Endodermal cell (in vitro differentiated cells): ENCODE data around the gene AFAP1L2. TPM values are rescaled to one million over a fixed set of nuclear protein-coding genes. Genes with fewer than 3 reads are reported as not detected.

ENCODE experiments used
- DNase-seq: peaks from one replicate; pipeline ENCODE4 v3.0.0-alpha.2; 2017
- H3K27ac ChIP-seq: 2 replicates; pipeline ENCODE4 v1.5.1; 2013; ENCODE audit warnings: mild to moderate bottlenecking, low read depth, low read length, moderate library complexity
- H3K27me3 ChIP-seq: 2 replicates; pipeline ENCODE4 v1.6.1; 2013; ENCODE audit warnings: mild to moderate bottlenecking, low read length, moderate library complexity; ENCODE audit not compliant: insufficient read depth, control insufficient read depth, poor library complexity, severe bottlenecking
- H3K36me3 ChIP-seq: 2 replicates; pipeline ENCODE4 v1.7.0; 2013; ENCODE audit warnings: mild to moderate bottlenecking, low read length, moderate library complexity; ENCODE audit not compliant: control insufficient read depth, insufficient read depth
- H3K4me1 ChIP-seq: one replicate; pipeline ENCODE4 v1.7.0; 2013; ENCODE audit warnings: low read length; ENCODE audit not compliant: control insufficient read depth, insufficient read depth
- H3K4me3 ChIP-seq: 2 replicates; pipeline ENCODE4 v1.5.1; 2013; ENCODE audit warnings: mild to moderate bottlenecking, low read length, moderate library complexity
- H3K9ac ChIP-seq: 2 replicates; pipeline ENCODE4 v1.6.1; 2013; ENCODE audit warnings: mild to moderate bottlenecking, low read length, moderate library complexity; ENCODE audit not compliant: poor library complexity, severe bottlenecking; ENCODE audit errors: extremely low read depth
- H3K9me3 ChIP-seq: 2 replicates; pipeline ENCODE4 v1.6.1; 2013; ENCODE audit warnings: mild to moderate bottlenecking, low read length, moderate library complexity; ENCODE audit not compliant: control insufficient read depth
- H3K27ac Mint-ChIP-seq: 2 replicates; pipeline ENCODE4 v1.8.0; 2020; ENCODE audit warnings: mixed read lengths
- H3K27me3 Mint-ChIP-seq: 2 replicates; pipeline ENCODE4 v1.8.0; 2021; ENCODE audit warnings: mild to moderate bottlenecking, mixed read lengths; ENCODE audit not compliant: insufficient read depth
- H3K36me3 Mint-ChIP-seq: 2 replicates; pipeline ENCODE4 v1.8.0; 2020; ENCODE audit warnings: low read depth, mixed read lengths
- H3K4me1 Mint-ChIP-seq: 2 replicates; pipeline ENCODE4 v1.8.0; 2020; ENCODE audit warnings: mixed read lengths
- H3K4me3 Mint-ChIP-seq: 2 replicates; pipeline ENCODE4 v1.8.0; 2020; ENCODE audit warnings: mild to moderate bottlenecking, moderate library complexity, mixed read lengths
- H3K9me3 Mint-ChIP-seq: 2 replicates; pipeline ENCODE4 v1.8.0; 2020; ENCODE audit warnings: mild to moderate bottlenecking, mixed read lengths
- CTCF ChIP-seq: fragments of 200-600 bp; sonication (generic); conservative IDR thresholded peaks from 2 replicates; pipeline ENCODE4 v1.5.0; 2021; ENCODE audit warnings: antibody characterized with exemption, mild to moderate bottlenecking
- WGBS, 2 experiments: methylation state at CpG; one replicate each; pipeline versions ENCODE4 v1.1.5 to v1.1.7; 2013; ENCODE audit warnings: missing lambda C conversion rate in 2 of 2, mixed read lengths in 1 of 2; ENCODE audit not compliant: insufficient coverage in 1 of 2, insufficient read length in 1 of 2; 5-methylcytosine and 5-hydroxymethylcytosine counted together
- total RNA-seq, 2 donors: library from RNA; stranded (reverse); fragmentation: NEBNext Ultra II Directional in 1 of 2; extraction: Animal tissue kit (Norgen Biotek cat#: 25700) in 1 of 2; gene quantifications; 2 replicates in 1 of 2; 3 replicates in 1 of 2; pipeline ENCODE4 v1.2.1, GENCODE V29; 2021

The AFAP1L2 gene
- total RNA-seq, 2 donors from 2014 or later, result 1.5 to 2.2 TPM

- H3K27me3 Mint-ChIP-seq, result no peaks in the 10 kb centered on the region
- no peaks in the 10 kb centered on the region for H3K9me3 Mint-ChIP-seq
- no peak for DNase-seq
- no peak overlapping the region for H3K27ac Mint-ChIP-seq
- no peak overlapping the region for H3K9ac ChIP-seq
- no peak overlapping the region for H3K27ac ChIP-seq
- H3K9me3 ChIP-seq, result no peaks in the 10 kb centered on the region
- H3K36me3 Mint-ChIP-seq, result no peaks in the 10 kb centered on the region
- peaks cover 2% of the 10 kb centered on the region for H3K4me1 Mint-ChIP-seq
- H3K4me1 ChIP-seq, result no peaks in the 10 kb centered on the region
- no peak overlapping the region for H3K4me3 ChIP-seq
- no peak for TF ChIP-seq CTCF
- H3K27me3 ChIP-seq, result no peaks in the 10 kb centered on the region
- 94 to 95% methylated on average over 4 to 8 of the region's 8 CpGs for WGBS, 2 experiments
- no peaks in the 10 kb centered on the region for H3K36me3 ChIP-seq
- H3K4me3 Mint-ChIP-seq, result no peak overlapping the region
These were observed 124.2 kb downstream of the AFAP1L2 start for GRCh38 chr10:114279901-114280644.

- no peak for DNase-seq
- H3K27me3 ChIP-seq, result no peaks in the 10 kb centered on the region
- H3K9me3 Mint-ChIP-seq, result no peaks in the 10 kb centered on the region
- no peak overlapping the region for H3K27ac ChIP-seq
- TF ChIP-seq CTCF, result no peak
- H3K27ac Mint-ChIP-seq, result no peak overlapping the region
- no peak overlapping the region for H3K9ac ChIP-seq
- no peaks in the 10 kb centered on the region for H3K27me3 Mint-ChIP-seq
- WGBS, 2 experiments, result 80 to 89% methylated on average over 1 to 3 of the region's 4 CpGs
- H3K36me3 ChIP-seq, result no peaks in the 10 kb centered on the region
- no peaks in the 10 kb centered on the region for H3K9me3 ChIP-seq
- no peaks in the 10 kb centered on the region for H3K4me1 Mint-ChIP-seq
- H3K4me1 ChIP-seq, result no peaks in the 10 kb centered on the region
- H3K36me3 Mint-ChIP-seq, result no peaks in the 10 kb centered on the region
- H3K4me3 ChIP-seq, result no peak overlapping the region
- H3K4me3 Mint-ChIP-seq, result no peak overlapping the region
These were observed 125.0 kb downstream of the AFAP1L2 start for GRCh38 chr10:114279289-114279688.

GRCh38 chr10:114278884-114279191 lies 125.5 kb downstream of the AFAP1L2 start:
- Histone ChIP-seq H3K4me3 (no peak overlapping the region), H3K36me3 (no peaks in the 10 kb centered on the region), H3K27me3 (no peaks in the 10 kb centered on the region), H3K4me1 (no peaks in the 10 kb centered on the region), H3K9me3 (no peaks in the 10 kb centered on the region), H3K9ac (no peak overlapping the region), H3K27ac (no peak overlapping the region)
- H3K27ac Mint-ChIP-seq, result no peak overlapping the region
- H3K9me3 Mint-ChIP-seq, result no peaks in the 10 kb centered on the region
- TF ChIP-seq CTCF, result no peak
- H3K36me3 Mint-ChIP-seq, result no peaks in the 10 kb centered on the region
- no peaks in the 10 kb centered on the region for H3K27me3 Mint-ChIP-seq
- no peak overlapping the region for H3K4me3 Mint-ChIP-seq
- no peak for DNase-seq
- H3K4me1 Mint-ChIP-seq, result no peaks in the 10 kb centered on the region
- WGBS, 2 experiments, result 87 to 93% methylated on average over 2 to 4 of the region's 4 CpGs
